HL-60 (cell line): ENCODE measurements around the gene SMIM5.

Experiments used
- CTCF ChIP-seq: IDR thresholded peaks from one replicate; pipeline ENCODE4 v1.5.1; 2011; ENCODE audit warnings: low read length, control low read depth, inconsistent platforms; ENCODE audit not compliant: insufficient read depth
- POLR2AphosphoS5 ChIP-seq: IDR thresholded peaks from 2 replicates; pipeline ENCODE4 v1.6.1; 2012; ENCODE audit warnings: low read depth

GRCh38 chr17:75634376-75634740 lies 1.1 kb downstream of the SMIM5 start:
- TF ChIP-seq CTCF (no peak), POLR2AphosphoS5 (no peak)
